Heart left ventricle (tissue), 16 donors: ENCODE results near the gene RAP1B. TPM values are rescaled to one million over a fixed set of nuclear protein-coding genes. Genes with fewer than 3 reads are reported as not detected.

ENCODE experiments used
- ATAC-seq, 4 donors: fragments of 200-7000 bp; cut with Tn5 transposase; one replicate each; pipeline ENCODE4 v1.9.1; 2020 to 2022; ENCODE audit warnings: moderate library complexity in 4 of 4, mild to moderate bottlenecking in 3 of 4, moderate number of reproducible peaks in 1 of 4
- DNase-seq, 5 donors: peaks; one replicate each; pipeline ENCODE4 v3.0.0-alpha.2; 2020
- H3K27ac ChIP-seq, 12 donors: fragments of 200-600 bp; sonication (generic) in 4 of 12; one replicate each; pipeline versions ENCODE4 v1.5.0 to v1.8.0; 2016 to 2022; ENCODE audit warnings: mild to moderate bottlenecking in 2 of 12
- H3K27me3 ChIP-seq, 9 donors: fragments of 200-600 bp; sonication (generic) in 2 of 9; one replicate each; pipeline versions ENCODE4 v1.5.1 to v1.8.0; 2016 to 2022; ENCODE audit warnings: mild to moderate bottlenecking in 3 of 9
- H3K36me3 ChIP-seq, 9 donors: fragments of 200-600 bp; sonication (generic) in 2 of 9; one replicate each; pipeline versions ENCODE4 v1.5.0 to v1.8.0; 2018 to 2022; ENCODE audit warnings: mild to moderate bottlenecking in 2 of 9
- H3K4me1 ChIP-seq, 12 donors: fragments of 200-600 bp; sonication (generic) in 4 of 12; one replicate each; pipeline versions ENCODE4 v1.5.0 to v1.8.0; 2016 to 2022; ENCODE audit warnings: mild to moderate bottlenecking in 3 of 12
- H3K4me3 ChIP-seq, 12 donors: fragments of 200-600 bp; sonication (generic) in 4 of 12; one replicate each; pipeline versions ENCODE4 v1.5.0 to v1.8.0; 2017 to 2022; ENCODE audit warnings: mild to moderate bottlenecking in 9 of 12, moderate library complexity in 4 of 12
- H3K9me3 ChIP-seq, 12 donors: fragments of 200-600 bp; sonication (generic) in 4 of 12; one replicate each; pipeline versions ENCODE4 v1.5.0 to v1.8.0; 2016 to 2022; ENCODE audit warnings: mild to moderate bottlenecking in 1 of 12
- CTCF ChIP-seq, 12 donors: fragments of 200-600 bp; sonication (generic) in 4 of 12; IDR thresholded peaks; one replicate each; pipeline versions ENCODE4 v1.5.0 to v1.8.0; 2018 to 2022; ENCODE audit warnings: antibody characterized with exemption in 12 of 12, mild to moderate bottlenecking in 5 of 12
- POLR2A ChIP-seq, 2 donors: fragments of 450-650 bp; IDR thresholded peaks; one replicate each; pipeline ENCODE4 v1.6.1; 2017; ENCODE audit warnings: antibody characterized with exemption in 2 of 2, mild to moderate bottlenecking in 2 of 2, moderate library complexity in 2 of 2
- WGBS, 4 donors: extraction: QIAGEN DNeasy Blood & Tissue Kit in 2 of 4; methylation state at CpG; one replicate each; pipeline versions ENCODE4 v1.1.5 to v1.1.7; 2013 to 2018; 5-methylcytosine and 5-hydroxymethylcytosine counted together
- intact Hi-C, 10 donors: fragments of 100-400 bp; cut with DNase I; formaldehyde crosslinking; loops; one replicate each; pipeline versions ENCODE4 v1.11.1 to v1.14.2; 2022
- polyA plus RNA-seq, 2 donors: library from polyadenylated mRNA; stranded (reverse); fragments of 200-250 nt; gene quantifications; one replicate each; pipeline ENCODE4 v1.2.3, GENCODE V29; 2013
- total RNA-seq, 9 donors: library from RNA; depleted of rRNA in 2 of 9; stranded (reverse); fragments of >200 nt in 2 of 9; fragmentation: NEBNext Ultra II Directional in 3 of 9; extraction: Animal tissue kit (Norgen Biotek cat#: 25700) in 3 of 9; gene quantifications; one replicate each; pipeline versions ENCODE4 v1.1.0 to v1.2.4, GENCODE V29; 2016 to 2023
- donor health status: ischemic (EF 13 %, LVEDD 7.1; RV severe dilation, severe dysfunction).
- donor health status: healthy with polysubstance abuse.
- donor health status: DM: no; HTN: yes; CAD: no.
- donor health status: DM: no; HTN: no; CAD: no.
- donor health status: ischemic (EF 25% LVEDD 6.9; RV normal size, moderate dysfunction).
- donor health status: ischemic (EF 25% LVEDD 5.7; RV mildly dilated, moderate dysfunction).
- donor health status: healthy.
- donor health status: DM: yes; HTN: yes; CAD: no.
- donor health status: ischemic (EF 35%, LVEDD 5.7; RV mildly dilated, moderate dysfunction).
- donor health status: nonischemic (EF 11% LVEDD 7.7; RV severe dilation, severe dysfunction).
- donor health status: DM: yes; HTN: yes; CAD: no.
- donor health status: PGD.
- donor health status: ischemic (EF 29% LVEDD 5.4; RV normal size, mild dysfunction).
- donor health status: nonischemic (EF 23%, LVEDD 6.1; RV moderate dilation, normal function).

Gene RAP1B
- total and polyA plus RNA-seq, 11 donors, result 25.3 to 113 (median 52.2) TPM

DNA sequence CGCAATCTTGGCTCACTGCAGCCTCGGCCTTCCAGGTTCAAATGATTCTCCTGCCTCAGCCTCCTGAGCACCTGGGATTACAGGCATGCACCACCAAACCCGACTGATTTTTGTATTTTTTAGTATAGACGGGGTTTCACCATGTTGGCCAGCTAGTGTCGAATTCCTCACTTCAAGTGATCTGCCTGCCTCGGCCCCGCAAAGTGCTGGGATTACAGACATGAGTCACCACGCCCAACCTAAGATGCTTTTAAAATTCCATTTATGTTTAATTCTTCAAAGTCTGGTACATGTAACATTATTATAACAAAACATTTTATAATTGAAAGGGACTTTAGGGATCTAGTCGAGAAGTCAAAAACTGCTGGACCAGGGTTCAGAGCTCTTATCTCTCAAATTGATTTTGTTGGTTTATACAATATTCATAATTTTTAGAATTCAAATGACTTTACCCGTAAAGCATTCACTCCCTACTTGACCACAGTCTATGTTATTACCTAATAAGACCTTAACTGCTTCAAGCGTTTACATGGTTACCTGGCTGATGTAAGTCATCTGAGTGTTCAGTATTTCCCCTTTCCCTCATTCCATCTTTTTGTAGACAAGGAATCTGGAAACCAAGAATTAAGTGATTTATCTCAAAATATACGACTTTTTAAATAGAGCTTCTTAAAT lies 28.2 kb downstream of the RAP1B start:
- ATAC-seq (no peak), DNase-seq (no peak)
- intact Hi-C loops, result no loop called here
- Histone ChIP-seq H3K27ac (no peak overlapping the region), H3K4me1 (peaks cover 0 to 91% (median 39%) of the 10 kb centered on the region in 12 donors), H3K9me3 (no peaks in the 10 kb centered on the region), H3K27me3 (no peaks in the 10 kb centered on the region), H3K4me3 (no peak overlapping the region), H3K36me3 (peaks cover 0 to 10% (median 2%) of the 10 kb centered on the region in 9 donors)
- TF ChIP-seq POLR2A (IDR thresholded peaks at IDR 0.05) (no peak), CTCF (IDR thresholded peaks at IDR 0.05) (no peak)
- WGBS, 4 donors, result 86 to 90% (median 89%) methylated on average over 12 of the region's 12 CpGs

DNA sequence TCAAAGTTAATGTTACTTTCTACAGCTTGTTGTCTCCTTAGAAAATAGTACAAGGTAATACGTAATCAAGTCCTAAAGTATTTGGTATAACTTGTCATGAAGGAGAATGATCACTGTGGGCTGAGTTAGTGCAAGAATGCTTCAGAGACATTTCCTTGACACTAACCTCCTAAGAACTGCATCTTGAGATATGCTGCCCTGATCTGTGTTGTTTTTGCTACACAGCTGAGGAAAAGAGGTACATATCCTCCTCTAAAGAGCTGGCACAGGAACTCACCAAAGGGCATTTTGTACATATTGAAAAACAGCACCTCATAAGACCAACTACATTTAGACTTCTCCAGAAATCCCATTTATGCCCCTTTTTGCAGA lies 28.7 kb downstream of the RAP1B start:
- intact Hi-C loops, result no loop called here
- H3K4me3 ChIP-seq, result no peak overlapping the region
- WGBS, 4 donors, result 91 to 97% (median 94%) methylated on average over 1 of the region's 1 CpG
- TF ChIP-seq POLR2A (IDR thresholded peaks at IDR 0.05) (no peak), CTCF (IDR thresholded peaks at IDR 0.05) (no peak)
- H3K36me3 ChIP-seq, result peaks cover 0 to 10% (median 2%) of the 10 kb centered on the region in 9 donors
- no peaks in the 10 kb centered on the region for H3K27me3 ChIP-seq
- H3K27ac ChIP-seq, result no peak overlapping the region
- ATAC-seq, result no peak
- H3K9me3 ChIP-seq, result no peaks in the 10 kb centered on the region
- peaks cover 0 to 86% (median 35%) of the 10 kb centered on the region in 12 donors for H3K4me1 ChIP-seq
- no peak for DNase-seq

DNA sequence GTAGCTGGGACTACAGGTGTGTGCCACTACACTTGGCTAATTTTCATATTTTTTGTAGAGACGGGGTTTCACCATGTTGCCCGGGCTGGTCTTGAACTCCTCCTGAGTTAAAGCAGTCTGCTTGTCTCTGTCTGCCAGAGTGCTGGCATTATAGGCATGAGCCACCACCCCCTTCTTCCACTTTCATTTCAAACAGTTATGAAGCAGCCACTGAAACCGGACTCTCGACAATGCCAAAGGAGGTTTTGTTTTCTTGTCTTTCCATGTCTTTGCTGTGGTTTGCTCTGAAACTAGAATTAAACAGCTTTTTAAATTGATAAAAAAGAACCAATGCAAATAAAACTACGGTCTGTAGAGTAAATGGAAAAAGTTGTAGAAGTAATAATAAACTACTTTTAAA lies 30.4 kb downstream of the RAP1B start:
- Histone ChIP-seq H3K36me3 (peaks cover 0 to 12% (median 2%) of the 10 kb centered on the region in 9 donors), H3K4me3 (no peak overlapping the region), H3K4me1 (peaks cover 0 to 71% (median 27%) of the 10 kb centered on the region in 12 donors), H3K27me3 (no peaks in the 10 kb centered on the region), H3K9me3 (no peaks in the 10 kb centered on the region), H3K27ac (no peak overlapping the region)
- WGBS, 4 donors, result 59 to 65% (median 60%) methylated on average over 5 of the region's 5 CpGs
- TF ChIP-seq POLR2A (IDR thresholded peaks at IDR 0.05) (no peak), CTCF (IDR thresholded peaks at IDR 0.05) (no peak)
- intact Hi-C loops, result no loop called here
- ATAC-seq (no peak), DNase-seq (no peak)

GRCh38 chr12:68646484-68646883 lies 35.8 kb downstream of the RAP1B start:
- no peak overlapping the region for H3K27ac ChIP-seq
- no peaks in the 10 kb centered on the region for H3K9me3 ChIP-seq
- H3K4me3 ChIP-seq, result no peak overlapping the region
- peaks cover 0 to 41% (median 27%) of the 10 kb centered on the region in 9 donors for H3K36me3 ChIP-seq
- 75 to 85% (median 82%) methylated on average over 5 of the region's 5 CpGs for WGBS, 4 donors
- no peaks in the 10 kb centered on the region for H3K27me3 ChIP-seq
- TF ChIP-seq POLR2A (IDR thresholded peaks at IDR 0.05), result no peak
- no peak for TF ChIP-seq CTCF (IDR thresholded peaks at IDR 0.05)
- peaks cover 0 to 34% (median 17%) of the 10 kb centered on the region in 12 donors for H3K4me1 ChIP-seq
- intact Hi-C loops, result no loop called here
- peak in 1 of 4 donors; percentile 53 for ATAC-seq
- no peak for DNase-seq
